Activated CD8-positive, alpha-beta memory T cell treated with anti-CD3 and anti-CD28 coated beads, Interleukin-2, amount 50 U/mL, for 48 hours (primary cell): ENCODE data around the gene MIDN.
"Not testable (repeated sequence)": the region's sequence is repeated elsewhere in the genome, so short reads cannot be mapped to it uniquely, and the experiment has no call there.

ENCODE experiments used
- DNase-seq: peaks from one replicate; pipeline ENCODE4 v3.0.0-alpha.2; 2020

The MIDN gene

DNA sequence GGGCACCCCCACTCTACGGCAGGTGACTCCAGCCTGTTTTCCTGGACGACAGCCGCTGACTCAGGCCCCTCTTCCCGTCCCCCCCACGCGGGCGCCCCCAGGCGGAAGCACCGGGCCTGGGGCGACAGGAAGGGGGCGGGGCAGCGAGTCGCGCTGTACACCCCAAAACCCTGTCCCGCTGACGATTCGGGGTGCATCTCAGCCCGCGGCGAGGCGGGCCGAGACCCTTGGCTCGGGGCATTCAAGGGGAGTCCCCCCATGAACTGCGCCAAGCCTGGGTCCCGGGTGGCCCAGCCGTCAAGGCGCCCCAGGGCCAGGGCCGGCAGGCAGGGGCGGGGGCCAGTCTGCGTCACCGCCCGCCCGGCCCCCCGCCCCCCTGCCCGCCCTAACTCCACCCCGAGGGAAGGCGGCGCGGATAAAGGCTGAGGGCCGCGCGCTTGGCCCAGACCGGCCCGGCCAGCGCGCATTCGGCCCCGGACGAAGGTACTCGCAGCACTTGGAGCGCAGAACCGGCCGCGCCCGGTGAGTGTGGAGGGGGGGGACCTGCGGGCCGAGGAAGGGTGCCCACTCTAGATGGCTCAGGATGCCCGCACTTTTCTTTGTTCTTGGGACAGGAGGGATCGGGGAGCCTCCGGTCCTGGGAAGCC lies at the start of gene MIDN:
MIDN (plus strand) TSS at position 445 of the 647 bp plus-strand sequence. CDS start 1,714 bp downstream, outside the sequence.
- peak; percentile 84 for DNase-seq

DNA sequence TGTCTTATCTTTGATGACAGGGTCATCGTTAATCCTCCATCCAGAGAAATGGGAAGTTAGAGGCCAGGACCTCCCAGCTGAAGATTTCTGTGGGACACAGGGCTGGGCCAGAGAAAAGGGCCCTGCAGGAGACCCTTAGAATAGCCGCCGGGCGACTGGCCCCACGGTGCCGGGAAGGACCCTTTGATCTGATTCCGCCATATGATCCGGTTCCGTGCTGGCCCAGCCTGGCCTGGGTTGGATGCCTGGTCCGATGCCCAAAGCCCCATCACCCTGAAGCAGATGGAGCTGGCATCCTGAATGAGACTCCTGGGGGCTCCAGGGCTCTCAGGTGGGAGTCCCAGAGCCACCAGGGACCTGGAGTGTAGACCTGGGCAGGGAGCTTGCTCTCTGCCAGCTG lies 48.9 kb upstream of the MIDN start:
- no peak for DNase-seq

GRCh38 chr19:1200614-1201013 lies 47.8 kb upstream of the MIDN start:
- DNase-seq: not testable (repeated sequence)

DNA sequence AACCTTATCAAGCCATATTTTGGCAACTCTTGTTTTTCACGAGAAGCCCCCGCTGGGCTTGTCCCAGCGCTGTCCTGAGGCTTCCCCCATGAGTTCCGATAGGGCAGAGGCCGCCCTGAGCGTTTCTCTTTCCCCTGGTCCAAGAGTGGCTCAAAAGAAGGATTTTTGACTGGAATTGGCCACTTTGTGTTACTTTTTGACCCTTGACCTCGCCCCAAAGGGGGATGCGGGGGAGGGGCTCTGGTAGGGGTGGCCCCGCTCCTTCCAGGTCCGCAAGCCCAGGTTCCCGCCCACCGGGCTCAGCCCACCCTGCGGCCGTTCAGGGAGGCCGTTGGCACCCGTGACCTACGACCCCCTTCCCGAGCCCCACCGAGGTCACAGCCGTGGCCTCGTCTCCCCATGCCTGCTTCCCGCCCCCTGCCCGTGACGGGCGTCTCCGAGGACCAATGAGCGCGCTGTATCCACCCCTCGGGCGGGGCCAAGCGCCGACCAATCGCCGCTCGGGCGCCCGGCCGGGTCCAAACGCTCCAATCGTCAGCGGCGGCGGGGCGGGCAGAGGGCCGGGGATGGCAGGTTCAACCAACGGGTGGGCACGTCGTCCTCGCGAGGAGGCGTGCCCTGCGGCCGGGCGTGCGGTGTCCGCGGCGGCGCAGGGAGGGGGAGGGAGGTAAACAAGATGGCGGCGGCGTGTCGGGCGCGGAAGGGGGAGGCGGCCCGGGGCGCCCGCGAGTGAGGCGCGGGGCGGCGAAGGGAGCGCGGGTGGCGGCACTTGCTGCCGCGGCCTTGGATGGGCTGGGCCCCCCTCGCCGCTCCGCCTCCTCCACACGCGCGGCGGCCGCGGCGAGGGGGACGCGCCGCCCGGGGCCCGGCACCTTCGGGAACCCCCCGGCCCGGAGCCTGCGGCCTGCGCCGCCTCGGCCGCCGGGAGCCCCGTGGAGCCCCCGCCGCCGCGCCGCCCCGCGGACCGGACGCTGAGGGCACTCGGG lies 43.0 kb upstream of the MIDN start, which contains the start of gene STK11:
STK11 (plus strand) TSS at position 665 of the 986 bp plus-strand sequence. CDS start 1,136 bp downstream, outside the sequence.
- DNase-seq: peak; percentile 100

GRCh38 chr19:1206150-1206863 lies 42.1 kb upstream of the MIDN start:
- no peak for DNase-seq

DNA sequence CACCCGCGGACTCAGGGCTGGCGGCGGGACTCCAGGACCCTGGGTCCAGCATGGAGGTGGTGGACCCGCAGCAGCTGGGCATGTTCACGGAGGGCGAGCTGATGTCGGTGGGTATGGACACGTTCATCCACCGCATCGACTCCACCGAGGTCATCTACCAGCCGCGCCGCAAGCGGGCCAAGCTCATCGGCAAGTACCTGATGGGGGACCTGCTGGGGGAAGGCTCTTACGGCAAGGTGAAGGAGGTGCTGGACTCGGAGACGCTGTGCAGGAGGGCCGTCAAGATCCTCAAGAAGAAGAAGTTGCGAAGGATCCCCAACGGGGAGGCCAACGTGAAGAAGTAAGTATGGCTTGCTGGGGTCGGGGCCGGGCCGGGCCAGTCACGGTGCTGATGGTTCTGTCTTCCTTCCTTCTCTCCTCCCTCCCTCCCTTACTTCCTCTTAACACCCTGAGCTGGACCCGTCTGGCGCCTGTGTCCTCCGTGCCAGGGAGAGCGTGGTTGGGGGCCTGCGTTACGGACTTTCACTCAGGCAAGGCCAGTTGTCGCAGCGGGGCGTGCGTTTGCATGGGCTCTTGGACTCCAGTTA lies 41.4 kb upstream of the MIDN start:
- DNase-seq: peak; percentile 70

GRCh38 chr19:1208830-1209229 lies 39.6 kb upstream of the MIDN start:
- not testable (repeated sequence) for DNase-seq

DNA sequence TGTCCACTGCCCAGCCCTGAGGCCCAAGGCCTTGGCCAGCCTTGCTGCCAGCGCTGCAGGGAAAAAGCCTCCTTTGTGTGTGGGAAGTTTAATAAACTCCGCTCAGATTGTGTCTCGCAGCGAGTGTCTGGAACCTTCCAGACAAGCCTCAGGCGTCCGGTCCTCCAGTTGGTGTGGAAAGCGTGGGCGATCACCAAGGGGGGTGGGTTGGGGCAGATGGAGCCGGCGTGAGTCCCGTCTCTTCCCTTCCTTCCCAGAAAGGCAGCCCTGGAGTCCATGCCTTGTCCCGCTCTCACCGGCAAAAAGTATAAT lies 38.2 kb upstream of the MIDN start:
- no peak for DNase-seq

DNA sequence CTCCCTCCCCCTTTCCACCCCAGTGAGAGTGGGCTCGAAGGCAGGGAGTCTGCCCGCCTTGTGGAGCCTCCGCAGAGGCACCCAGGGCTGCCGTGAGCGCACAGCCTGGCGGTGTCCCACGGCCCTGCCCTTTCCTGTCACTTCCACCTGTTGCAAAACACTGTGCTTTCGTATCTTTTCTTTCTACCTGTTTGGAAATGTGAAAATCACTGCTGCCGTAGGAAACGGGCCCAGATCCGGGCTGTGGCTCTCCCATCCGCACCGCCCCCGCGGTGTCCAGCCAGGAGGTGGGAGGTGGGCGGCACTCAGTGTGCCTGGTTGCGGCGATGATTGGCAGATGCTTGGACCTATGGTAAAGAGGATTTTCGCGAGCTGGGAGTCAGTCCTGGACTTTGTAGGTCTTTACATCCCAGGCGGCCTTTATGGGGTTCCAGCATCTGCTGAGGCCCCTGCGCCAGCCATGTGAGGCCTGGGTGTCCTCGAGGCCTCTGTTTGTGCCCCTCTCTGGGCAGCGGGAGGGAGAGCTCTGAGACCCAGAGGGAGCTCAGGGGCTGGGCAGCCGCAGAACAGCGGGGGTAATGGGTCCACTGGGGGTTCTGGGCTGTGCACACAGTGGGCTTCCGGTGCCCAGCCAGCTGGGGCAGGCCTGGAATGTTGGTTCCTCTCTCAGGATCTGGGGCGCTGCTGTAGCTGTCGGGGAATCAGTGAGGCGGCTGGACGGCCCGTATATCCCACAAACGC lies 36.7 kb upstream of the MIDN start:
- DNase-seq: no peak

DNA sequence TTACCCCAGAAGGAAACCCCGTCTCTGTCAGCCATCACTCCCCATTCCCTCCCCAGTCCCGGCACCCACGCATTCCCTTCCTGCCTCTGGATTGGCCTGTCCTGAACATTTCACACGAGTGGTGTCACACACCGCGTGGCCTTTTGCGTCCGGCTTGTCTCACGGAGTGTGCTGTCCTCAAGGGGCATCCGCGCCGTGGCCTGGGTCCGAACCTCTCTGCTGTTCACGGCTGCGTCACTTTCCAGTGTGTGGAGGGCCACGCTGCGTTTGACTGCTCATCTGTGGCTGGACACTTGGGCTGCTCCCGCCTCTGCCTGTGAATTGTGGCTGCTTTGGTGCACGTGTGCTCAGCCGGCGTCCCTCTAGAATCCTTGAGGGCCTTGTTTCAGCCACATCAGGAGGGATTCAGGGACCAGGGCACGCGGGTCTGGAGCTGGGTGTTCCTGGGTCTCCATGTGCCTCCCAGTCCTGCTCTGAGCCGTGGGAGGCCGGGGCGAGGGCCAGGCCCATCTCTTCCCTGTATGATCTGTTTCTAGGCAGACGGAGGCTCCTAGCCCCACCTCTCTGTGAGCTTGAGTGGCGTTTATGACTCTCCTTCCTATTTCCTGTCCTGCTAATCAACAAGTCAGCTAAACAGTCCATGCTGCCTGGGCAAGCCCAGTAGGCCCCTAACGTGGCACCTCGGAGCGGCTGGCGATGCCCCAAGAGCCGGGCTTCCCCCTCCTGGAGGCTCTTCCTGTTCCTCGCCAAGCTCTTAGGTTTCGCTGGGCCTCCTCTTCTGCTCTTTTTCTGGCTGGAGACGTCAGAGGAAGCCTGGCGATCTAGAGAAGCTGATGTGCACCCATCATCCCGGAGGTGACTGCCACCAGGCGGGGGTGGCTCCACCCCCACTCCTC lies 34.7 kb upstream of the MIDN start:
- DNase-seq: no peak

- DNase-seq: no peak
Observed at GRCh38 chr19:1214299-1214861, 34.0 kb upstream of the MIDN start.

DNA sequence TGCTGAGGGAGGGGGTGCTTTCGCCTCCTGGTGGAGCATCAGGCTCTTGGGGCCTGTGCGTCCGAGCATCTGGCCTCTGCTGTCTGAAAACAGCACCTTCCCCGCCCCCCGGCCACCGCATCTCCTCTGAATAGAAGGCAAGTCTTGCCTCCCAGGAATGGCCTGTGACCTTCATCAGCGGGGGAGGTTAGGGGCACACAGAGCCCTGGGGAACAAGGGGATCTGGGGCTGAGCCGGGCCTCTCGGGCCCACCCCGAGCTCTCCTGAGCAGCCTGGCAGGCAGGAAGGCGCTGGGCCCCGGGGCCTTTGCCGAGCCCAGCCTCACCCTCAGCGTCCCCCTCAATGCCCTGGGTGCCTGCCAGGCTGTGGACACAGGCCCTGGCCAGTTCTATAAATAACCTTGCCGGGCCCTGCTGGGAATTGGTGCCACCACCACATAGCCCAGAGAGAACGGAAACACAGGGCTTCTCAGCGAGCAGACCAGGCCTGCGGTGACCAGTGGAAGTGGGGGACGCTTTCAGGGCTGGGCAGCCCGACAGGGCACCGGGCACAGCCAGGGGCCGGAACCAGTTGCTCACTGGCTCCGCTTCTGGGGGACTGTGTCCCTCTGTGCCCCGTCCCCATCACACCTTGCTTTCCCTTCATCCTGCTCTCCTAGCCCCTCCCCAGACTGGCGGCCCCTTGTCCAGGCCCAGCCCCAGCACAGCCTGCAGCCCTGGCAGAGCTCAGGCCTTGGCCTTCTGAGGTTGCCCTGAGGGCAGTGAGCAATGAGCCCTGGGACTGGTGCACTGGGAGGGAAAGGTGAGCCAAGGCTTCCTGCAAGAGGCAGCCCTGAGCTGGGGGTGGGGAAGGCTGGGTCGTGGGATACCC lies 33.3 kb upstream of the MIDN start:
- DNase-seq: no peak

DNA sequence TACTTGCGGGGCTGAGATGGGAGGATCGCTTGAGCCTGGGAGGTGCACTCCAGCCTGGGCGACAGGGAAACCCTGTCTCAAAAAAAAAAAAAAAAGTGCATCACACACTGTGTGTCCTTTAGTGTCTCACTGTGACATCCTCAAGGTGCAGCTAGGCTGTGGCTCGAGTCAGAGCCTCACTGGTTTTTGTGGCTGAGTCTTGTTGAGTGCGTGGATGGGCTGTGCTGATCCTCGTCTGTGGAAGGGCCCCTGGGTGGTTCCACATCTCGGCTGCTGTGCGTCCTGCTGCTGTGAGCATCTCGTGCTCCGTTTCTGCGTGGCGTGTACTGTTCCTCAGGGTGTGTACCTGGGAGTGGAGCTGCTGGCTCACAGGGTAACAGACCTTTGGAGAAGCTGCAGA lies 31.6 kb upstream of the MIDN start:
- DNase-seq: no peak

GRCh38 chr19:1217366-1217765 lies 31.0 kb upstream of the MIDN start:
- DNase-seq: no peak

DNA sequence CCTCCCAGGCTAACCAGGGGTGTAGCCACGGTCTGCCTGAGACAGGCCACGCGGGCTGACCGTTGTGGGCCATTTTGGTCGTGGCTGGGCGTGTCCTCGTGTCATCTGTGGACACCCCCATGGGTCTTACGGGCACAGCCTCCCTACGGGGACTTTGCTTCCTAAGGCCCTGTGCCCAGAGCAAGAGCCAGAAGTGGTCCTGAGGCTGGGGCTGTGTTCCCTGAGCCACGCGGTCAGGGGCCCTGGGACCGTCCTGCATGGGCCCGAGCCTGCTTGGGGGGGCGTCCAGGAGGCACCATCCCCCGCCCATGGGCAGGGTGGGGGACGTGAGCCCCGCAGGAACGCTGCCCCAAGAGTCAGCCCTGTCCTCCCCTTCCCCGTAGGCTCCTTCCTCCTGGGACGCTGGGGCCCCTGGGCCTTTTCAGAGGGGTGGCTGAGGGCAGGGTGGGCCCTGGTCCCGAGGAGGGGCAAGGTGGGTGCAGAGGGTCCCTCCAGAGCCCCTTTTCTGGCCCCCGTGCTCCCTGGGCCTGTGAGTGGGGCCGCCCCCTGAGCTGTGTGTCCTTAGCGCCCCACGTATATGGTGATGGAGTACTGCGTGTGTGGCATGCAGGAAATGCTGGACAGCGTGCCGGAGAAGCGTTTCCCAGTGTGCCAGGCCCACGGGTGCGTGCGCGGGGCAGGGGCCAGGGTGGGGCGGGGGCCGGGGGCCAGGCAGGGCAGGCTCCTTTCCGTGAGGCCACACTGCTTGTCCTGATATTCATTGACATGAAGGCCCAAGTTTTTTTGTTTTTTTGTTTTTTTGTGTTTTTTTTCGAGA lies 29.4 kb upstream of the MIDN start:
- no peak for DNase-seq

DNA sequence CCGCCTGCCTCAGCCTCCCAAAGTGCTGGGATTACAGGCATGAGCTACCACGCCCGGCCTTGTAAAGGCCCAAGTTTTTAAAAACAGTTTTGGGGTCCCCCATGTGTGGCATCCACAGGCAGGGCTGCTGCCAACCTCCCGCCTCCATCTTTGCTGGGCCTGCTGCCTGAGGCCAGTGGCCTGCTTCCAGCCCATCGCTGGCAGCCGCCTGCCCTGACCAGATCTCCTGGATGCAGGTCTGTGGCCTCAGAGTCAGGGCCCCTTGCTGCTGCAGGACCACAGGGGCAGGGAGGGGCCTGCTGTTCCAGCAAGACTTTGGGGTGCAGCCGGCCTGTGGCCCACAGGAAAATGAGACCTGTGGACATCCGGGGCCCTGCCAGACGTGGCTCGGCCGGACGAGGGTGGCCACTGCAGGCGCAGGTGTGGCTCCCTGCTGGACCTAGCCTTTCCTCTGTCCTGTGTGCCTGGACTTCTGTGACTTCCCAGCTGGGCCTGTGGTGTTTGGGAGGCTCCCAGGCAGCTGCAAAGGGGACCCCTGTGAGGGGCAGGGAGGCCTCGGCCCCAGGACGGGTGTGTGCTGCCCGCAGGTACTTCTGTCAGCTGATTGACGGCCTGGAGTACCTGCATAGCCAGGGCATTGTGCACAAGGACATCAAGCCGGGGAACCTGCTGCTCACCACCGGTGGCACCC lies 28.5 kb upstream of the MIDN start:
- no peak for DNase-seq

DNA sequence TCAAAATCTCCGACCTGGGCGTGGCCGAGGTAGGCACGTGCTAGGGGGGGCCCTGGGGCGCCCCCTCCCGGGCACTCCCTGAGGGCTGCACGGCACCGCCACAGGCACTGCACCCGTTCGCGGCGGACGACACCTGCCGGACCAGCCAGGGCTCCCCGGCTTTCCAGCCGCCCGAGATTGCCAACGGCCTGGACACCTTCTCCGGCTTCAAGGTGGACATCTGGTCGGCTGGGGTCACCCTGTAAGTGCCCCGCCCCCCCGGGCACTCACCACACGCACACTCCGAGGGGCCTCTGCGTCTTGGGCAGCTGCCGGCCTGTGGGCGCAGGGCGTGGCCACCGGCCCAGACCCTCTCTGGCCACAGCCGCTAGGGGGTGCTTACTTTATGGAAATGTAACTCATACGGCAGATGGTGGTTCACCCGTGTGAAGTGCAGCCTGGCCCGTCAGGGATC lies 27.9 kb upstream of the MIDN start:
- no peak for DNase-seq
